Neural crest cell (in vitro differentiated cells): ENCODE data around the gene NLRP10. TPM values are rescaled to one million over a fixed set of nuclear protein-coding genes. Genes with fewer than 3 reads are reported as not detected.

Source experiments
- DNase-seq: peaks from one replicate; pipeline ENCODE4 v3.0.0; 2021; ENCODE audit warnings: low read depth, mixed read lengths, low spot score
- H3K27ac Mint-ChIP-seq: one replicate; pipeline ENCODE4 v1.8.0; 2021; ENCODE audit warnings: mild to moderate bottlenecking, mixed read lengths; ENCODE audit not compliant: unreplicated experiment
- H3K27me3 Mint-ChIP-seq: 2 replicates; pipeline ENCODE4 v1.8.0; 2021; ENCODE audit warnings: low read depth, mild to moderate bottlenecking, mixed read lengths
- H3K36me3 Mint-ChIP-seq: 2 replicates; pipeline ENCODE4 v1.8.0; 2021; ENCODE audit warnings: low read depth, mild to moderate bottlenecking, mixed read lengths
- H3K4me1 Mint-ChIP-seq: 2 replicates; pipeline ENCODE4 v1.8.0; 2021; ENCODE audit warnings: mixed read lengths
- H3K4me3 Mint-ChIP-seq: one replicate; pipeline ENCODE4 v1.8.0; 2021; ENCODE audit warnings: mild to moderate bottlenecking, mixed read lengths
- H3K9me3 Mint-ChIP-seq: 2 replicates; pipeline ENCODE4 v1.8.0; 2021; ENCODE audit warnings: mixed read lengths
- total RNA-seq: library from RNA; stranded (reverse); gene quantifications from 2 replicates; pipeline ENCODE4 v1.2.1, GENCODE V29; 2021
- TF ChIP-seq, protein P1 (sequence below): fragments of 200-600 bp; sonication (generic); conservative IDR thresholded peaks from 2 replicates; pipeline ENCODE4 v1.5.0; 2021; ENCODE audit warnings: antibody characterized with exemption, mild to moderate bottlenecking

Gene NLRP10
- total RNA-seq, 1 donor from 2014 or later = not detected

DNA sequence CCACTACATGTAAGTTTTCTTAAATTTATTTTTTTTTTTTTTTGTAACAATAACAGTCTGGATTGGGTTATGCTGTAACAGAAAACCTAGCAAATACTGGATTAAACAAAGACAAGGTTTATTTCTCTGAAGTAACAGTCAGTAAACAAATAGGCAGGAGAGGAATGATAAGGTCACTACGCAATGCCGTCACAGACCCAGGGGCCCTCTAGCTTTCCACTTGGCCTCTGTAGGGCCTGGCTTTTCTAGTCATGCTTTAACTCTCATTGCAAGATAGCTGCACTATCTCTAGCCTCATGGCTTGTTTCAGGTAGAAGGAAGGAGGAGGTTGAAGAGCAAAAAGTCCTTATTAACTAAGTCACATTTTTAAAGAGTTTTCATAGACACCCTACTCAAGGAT lies 40.7 kb downstream of the NLRP10 start:
- no peak overlapping the region for H3K27ac Mint-ChIP-seq
- peaks cover 7% of the 10 kb centered on the region for H3K27me3 Mint-ChIP-seq
- peaks cover 4% of the 10 kb centered on the region for H3K9me3 Mint-ChIP-seq
- no peak overlapping the region for H3K4me3 Mint-ChIP-seq
- TF ChIP-seq, protein P1, sequence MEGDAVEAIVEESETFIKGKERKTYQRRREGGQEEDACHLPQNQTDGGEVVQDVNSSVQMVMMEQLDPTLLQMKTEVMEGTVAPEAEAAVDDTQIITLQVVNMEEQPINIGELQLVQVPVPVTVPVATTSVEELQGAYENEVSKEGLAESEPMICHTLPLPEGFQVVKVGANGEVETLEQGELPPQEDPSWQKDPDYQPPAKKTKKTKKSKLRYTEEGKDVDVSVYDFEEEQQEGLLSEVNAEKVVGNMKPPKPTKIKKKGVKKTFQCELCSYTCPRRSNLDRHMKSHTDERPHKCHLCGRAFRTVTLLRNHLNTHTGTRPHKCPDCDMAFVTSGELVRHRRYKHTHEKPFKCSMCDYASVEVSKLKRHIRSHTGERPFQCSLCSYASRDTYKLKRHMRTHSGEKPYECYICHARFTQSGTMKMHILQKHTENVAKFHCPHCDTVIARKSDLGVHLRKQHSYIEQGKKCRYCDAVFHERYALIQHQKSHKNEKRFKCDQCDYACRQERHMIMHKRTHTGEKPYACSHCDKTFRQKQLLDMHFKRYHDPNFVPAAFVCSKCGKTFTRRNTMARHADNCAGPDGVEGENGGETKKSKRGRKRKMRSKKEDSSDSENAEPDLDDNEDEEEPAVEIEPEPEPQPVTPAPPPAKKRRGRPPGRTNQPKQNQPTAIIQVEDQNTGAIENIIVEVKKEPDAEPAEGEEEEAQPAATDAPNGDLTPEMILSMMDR = no peak
- H3K4me1 Mint-ChIP-seq = no peaks in the 10 kb centered on the region
- no peaks in the 10 kb centered on the region for H3K36me3 Mint-ChIP-seq
- no peak for DNase-seq

DNA sequence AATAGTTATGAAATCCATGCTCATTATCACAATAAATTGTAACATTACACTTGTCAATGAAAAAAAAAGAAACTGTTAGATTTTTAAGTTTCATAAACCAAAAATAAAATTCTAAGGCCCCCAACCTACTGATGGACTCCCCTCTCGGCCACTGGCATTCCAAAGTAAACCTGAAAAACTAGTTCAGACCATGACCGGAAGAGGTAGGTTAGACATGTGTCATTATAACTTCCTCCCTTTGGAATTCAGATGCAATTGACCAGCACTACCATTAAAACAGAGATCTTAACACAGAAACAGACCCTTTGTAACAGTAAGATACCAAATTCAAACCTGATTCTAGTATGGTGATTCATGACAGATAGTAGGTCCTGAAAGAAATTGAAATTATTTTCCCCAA lies 47.1 kb downstream of the NLRP10 start:
- no peak overlapping the region for H3K4me3 Mint-ChIP-seq
- no peaks in the 10 kb centered on the region for H3K36me3 Mint-ChIP-seq
- no peaks in the 10 kb centered on the region for H3K4me1 Mint-ChIP-seq
- no peaks in the 10 kb centered on the region for H3K27me3 Mint-ChIP-seq
- H3K9me3 Mint-ChIP-seq = no peaks in the 10 kb centered on the region
- H3K27ac Mint-ChIP-seq = no peak overlapping the region
- TF ChIP-seq, protein P1 = no peak
- DNase-seq = no peak

Other genes with a start within 250 kb of the NLRP10 start
- not detected in 2 replicates for gene OR5P2, start 168.5 kb downstream of the NLRP10 start, total RNA-seq
- gene OR5P3, start 134.6 kb downstream of the NLRP10 start, total RNA-seq = not detected in 2 replicates
- gene OR10A6, start 34.2 kb downstream of the NLRP10 start, total RNA-seq = not detected in 2 replicates
- not detected in 2 replicates for gene OR10A3, start 23.7 kb downstream of the NLRP10 start, total RNA-seq
- 317 and 324 TPM in 2 replicates for gene EIF3F, start 21.9 kb upstream of the NLRP10 start, total RNA-seq
- 23.7 and 26.1 TPM in 2 replicates for gene TUB, start 115.8 kb upstream of the NLRP10 start, total RNA-seq
- 8.9 and 9.1 TPM in 2 replicates for gene RIC3, start 203.6 kb upstream of the NLRP10 start, total RNA-seq